CD4-positive, alpha-beta T cell treated with Interferon gamma for 1 hour (primary cell): ENCODE data around the gene SHISAL1.

Experiments used
- DNase-seq: peaks from one replicate; pipeline ENCODE4 v3.0.0-alpha.2; 2020

The SHISAL1 gene

GRCh38 chr22:44276041-44276440, 36.7 kb downstream of the SHISAL1 start:
- DNase-seq: no peak

- DNase-seq: no peak
These were observed 37.1 kb downstream of the SHISAL1 start for GRCh38 chr22:44275631-44275995.

- no peak for DNase-seq
These were observed 37.7 kb downstream of the SHISAL1 start for GRCh38 chr22:44274918-44275630.

GRCh38 chr22:44273175-44273574, 39.6 kb downstream of the SHISAL1 start:
- no peak for DNase-seq

- no peak for DNase-seq
These were observed 40.4 kb downstream of the SHISAL1 start for GRCh38 chr22:44272401-44272771.

- DNase-seq: no peak
These were observed 40.9 kb downstream of the SHISAL1 start for GRCh38 chr22:44271732-44272400.

- no peak for DNase-seq
These were observed 41.7 kb downstream of the SHISAL1 start for GRCh38 chr22:44271010-44271500.

- DNase-seq: no peak
These were observed 42.2 kb downstream of the SHISAL1 start for GRCh38 chr22:44270556-44270880.

- no peak for DNase-seq
These were observed 42.8 kb downstream of the SHISAL1 start for GRCh38 chr22:44269757-44270555.

GRCh38 chr22:44269117-44269498, 43.6 kb downstream of the SHISAL1 start:
- DNase-seq: no peak

- DNase-seq: no peak
These were observed 44.2 kb downstream of the SHISAL1 start for GRCh38 chr22:44268431-44269116.

GRCh38 chr22:44267856-44268255, 44.9 kb downstream of the SHISAL1 start:
- no peak for DNase-seq

- DNase-seq: no peak
These were observed 45.7 kb downstream of the SHISAL1 start for GRCh38 chr22:44266796-44267760.

GRCh38 chr22:44263547-44263946, 49.2 kb downstream of the SHISAL1 start:
- DNase-seq: no peak

GRCh38 chr22:44261861-44262595, 50.7 kb downstream of the SHISAL1 start:
- no peak for DNase-seq

GRCh38 chr22:44261164-44261860, 51.4 kb downstream of the SHISAL1 start:
- DNase-seq: no peak

GRCh38 chr22:44260216-44261035, 52.3 kb downstream of the SHISAL1 start:
- no peak for DNase-seq

GRCh38 chr22:44259366-44260215, 53.2 kb downstream of the SHISAL1 start:
- DNase-seq: no peak
